Measurements from ENCODE around the gene KCND2.

The KCND2 gene

GRCh38 chr7:120260111-120260510 is 12.9 kb upstream of the KCND2 start:
- H3K27me3 ChIP-seq, result no peaks in the 10 kb centered on the region
- H3K4me2 ChIP-seq, result no peak overlapping the region
- H3K36me3 ChIP-seq, result no peaks in the 10 kb centered on the region
- no peaks in the 10 kb centered on the region for H4K20me1 ChIP-seq
- peaks cover 12% of the 10 kb centered on the region; the same call in 1 of the 2 replicates for H3K9me3 ChIP-seq
- TF ChIP-seq Cebpa-rat (IDR thresholded peaks at IDR 0.05), result no peak
- no peaks in the 10 kb centered on the region for H3K4me1 ChIP-seq
- no peak overlapping the region for H3K9ac ChIP-seq
- no peak overlapping the region for H3K4me3 ChIP-seq
- no peak overlapping the region for H3K27ac ChIP-seq

GRCh38 chr7:120272261-120272660 is 714 bp upstream of the KCND2 start:
- Histone ChIP-seq H3K4me3 (no peak overlapping the region), H3K27ac (no peak overlapping the region), H3K9ac (no peak overlapping the region), H3K9me3 (peaks cover 29% of the 10 kb centered on the region), H3K4me2 (peak overlapping the region; percentile 11; the same call in 1 of the 2 replicates), H3K4me1 (no peaks in the 10 kb centered on the region), H3K27me3 (peaks cover 10% of the 10 kb centered on the region; the same call in 1 of the 2 replicates), H4K20me1 (no peaks in the 10 kb centered on the region), H3K36me3 (no peaks in the 10 kb centered on the region)
- TF ChIP-seq Cebpa-rat (IDR thresholded peaks at IDR 0.05), result no peak

- Histone ChIP-seq H3K9me3 (peaks cover 29% of the 10 kb centered on the region), H3K4me3 (no peak overlapping the region), H3K36me3 (no peaks in the 10 kb centered on the region), H3K4me2 (no peak overlapping the region), H3K27me3 (peaks cover 10% of the 10 kb centered on the region; the same call in 1 of the 2 replicates), H3K4me1 (no peaks in the 10 kb centered on the region), H3K9ac (no peak overlapping the region), H3K27ac (no peak overlapping the region), H4K20me1 (no peaks in the 10 kb centered on the region)
- TF ChIP-seq Cebpa-rat (IDR thresholded peaks at IDR 0.05), result no peak
These were observed 551 bp downstream of the KCND2 start for GRCh38 chr7:120273476-120273975.

GRCh38 chr7:120274482-120274881 is 1.5 kb downstream of the KCND2 start:
- peaks cover 29% of the 10 kb centered on the region for H3K9me3 ChIP-seq

GRCh38 chr7:120274899-120275298 is 1.9 kb downstream of the KCND2 start:
- no peak overlapping the region for H3K4me2 ChIP-seq

More at GRCh38 chr7:120274482-120274881, 1.5 kb downstream of the KCND2 start:
- Histone ChIP-seq H3K9ac (no peak overlapping the region), H3K27me3 (peaks cover 10% of the 10 kb centered on the region; the same call in 1 of the 2 replicates), H3K36me3 (no peaks in the 10 kb centered on the region), H3K4me3 (no peak overlapping the region), H4K20me1 (no peaks in the 10 kb centered on the region), H3K4me2 (no peak overlapping the region), H3K27ac (no peak overlapping the region), H3K4me1 (no peaks in the 10 kb centered on the region)
- no peak for TF ChIP-seq Cebpa-rat (IDR thresholded peaks at IDR 0.05)

GRCh38 chr7:120276720-120277119 is 3.7 kb downstream of the KCND2 start:
- TF ChIP-seq Cebpa-rat (IDR thresholded peaks at IDR 0.05), result no peak
- no peak overlapping the region for H3K4me3 ChIP-seq
- peaks cover 10% of the 10 kb centered on the region; the same call in 1 of the 2 replicates for H3K27me3 ChIP-seq
- H3K36me3 ChIP-seq, result no peaks in the 10 kb centered on the region
- H3K9me3 ChIP-seq, result peaks cover 29% of the 10 kb centered on the region
- no peak overlapping the region for H3K9ac ChIP-seq
- H3K4me1 ChIP-seq, result no peaks in the 10 kb centered on the region
- H4K20me1 ChIP-seq, result no peaks in the 10 kb centered on the region
- H3K4me2 ChIP-seq, result no peak overlapping the region
- no peak overlapping the region for H3K27ac ChIP-seq

More at GRCh38 chr7:120274899-120275298, 1.9 kb downstream of the KCND2 start:
- H3K9me3 ChIP-seq, result peaks cover 29% of the 10 kb centered on the region
- TF ChIP-seq Cebpa-rat (IDR thresholded peaks at IDR 0.05), result no peak
- no peak overlapping the region for H3K27ac ChIP-seq
- no peak overlapping the region for H3K4me3 ChIP-seq
- no peaks in the 10 kb centered on the region for H3K4me1 ChIP-seq
- H3K9ac ChIP-seq, result no peak overlapping the region
- no peaks in the 10 kb centered on the region for H3K36me3 ChIP-seq
- peaks cover 10% of the 10 kb centered on the region; the same call in 1 of the 2 replicates for H3K27me3 ChIP-seq
- H4K20me1 ChIP-seq, result no peaks in the 10 kb centered on the region

GRCh38 chr7:120278773-120279172 is 5.8 kb downstream of the KCND2 start:
- Histone ChIP-seq H3K4me3 (no peak overlapping the region), H4K20me1 (no peaks in the 10 kb centered on the region), H3K9ac (no peak overlapping the region), H3K27me3 (no peaks in the 10 kb centered on the region), H3K36me3 (no peaks in the 10 kb centered on the region), H3K9me3 (peaks cover 19% of the 10 kb centered on the region), H3K4me2 (no peak overlapping the region), H3K27ac (no peak overlapping the region), H3K4me1 (no peaks in the 10 kb centered on the region)
- no peak for TF ChIP-seq Cebpa-rat (IDR thresholded peaks at IDR 0.05)

GRCh38 chr7:120280743-120281142 is 7.8 kb downstream of the KCND2 start:
- H4K20me1 ChIP-seq, result no peaks in the 10 kb centered on the region
- no peak overlapping the region for H3K9ac ChIP-seq
- H3K27me3 ChIP-seq, result no peaks in the 10 kb centered on the region
- H3K9me3 ChIP-seq, result no peaks in the 10 kb centered on the region
- H3K36me3 ChIP-seq, result no peaks in the 10 kb centered on the region
- TF ChIP-seq Cebpa-rat (IDR thresholded peaks at IDR 0.05), result no peak
- H3K4me3 ChIP-seq, result no peak overlapping the region
- H3K4me2 ChIP-seq, result no peak overlapping the region
- H3K27ac ChIP-seq, result no peak overlapping the region
- H3K4me1 ChIP-seq, result no peaks in the 10 kb centered on the region

GRCh38 chr7:120293027-120293426 is 20.1 kb downstream of the KCND2 start:
- Histone ChIP-seq H3K27me3 (no peaks in the 10 kb centered on the region), H3K4me3 (no peak overlapping the region), H3K36me3 (no peaks in the 10 kb centered on the region), H3K27ac (no peak overlapping the region), H4K20me1 (no peaks in the 10 kb centered on the region), H3K9ac (no peak overlapping the region), H3K4me1 (no peaks in the 10 kb centered on the region), H3K4me2 (no peak overlapping the region), H3K9me3 (no peaks in the 10 kb centered on the region)
- TF ChIP-seq Cebpa-rat (IDR thresholded peaks at IDR 0.05), result no peak

GRCh38 chr7:120302190-120302589 is 29.2 kb downstream of the KCND2 start:
- Histone ChIP-seq H3K27me3 (no peaks in the 10 kb centered on the region), H3K4me3 (no peak overlapping the region), H3K4me1 (no peaks in the 10 kb centered on the region), H3K9ac (no peak overlapping the region), H4K20me1 (no peaks in the 10 kb centered on the region), H3K4me2 (no peak overlapping the region), H3K9me3 (no peaks in the 10 kb centered on the region), H3K36me3 (no peaks in the 10 kb centered on the region), H3K27ac (no peak overlapping the region)
- TF ChIP-seq Cebpa-rat (IDR thresholded peaks at IDR 0.05), result no peak

- TF ChIP-seq Cebpa-rat (IDR thresholded peaks at IDR 0.05), result no peak
- H3K4me1 ChIP-seq, result no peaks in the 10 kb centered on the region
- H3K27ac ChIP-seq, result no peak overlapping the region
These were observed 30.1 kb downstream of the KCND2 start for GRCh38 chr7:120303105-120303504.

More at GRCh38 chr7:120303105-120303504, 30.1 kb downstream of the KCND2 start:
- no peaks in the 10 kb centered on the region for H3K36me3 ChIP-seq
- no peak overlapping the region for H3K4me2 ChIP-seq
- H3K27me3 ChIP-seq, result no peaks in the 10 kb centered on the region
- H3K9ac ChIP-seq, result no peak overlapping the region
- H3K4me3 ChIP-seq, result no peak overlapping the region
- H4K20me1 ChIP-seq, result no peaks in the 10 kb centered on the region
- no peaks in the 10 kb centered on the region for H3K9me3 ChIP-seq
